Loucy (cell line): ENCODE data around the gene CXXC1.

Experiments used
- H2AFZ ChIP-seq: fragments of 200-600 bp; sonication (generic); 2 replicates; pipeline ENCODE4 v1.6.0; 2016; ENCODE audit warnings: antibody characterized with exemption, mild to moderate bottlenecking, low read length, moderate library complexity
- H3F3A ChIP-seq: fragments of 200-600 bp; 2 replicates; pipeline ENCODE4 v1.6.0; 2016; ENCODE audit warnings: antibody characterized with exemption, low read depth, mild to moderate bottlenecking
- H3K27me3 ChIP-seq: fragments of 200-600 bp; sonication (generic); 2 replicates; pipeline ENCODE4 v1.6.1; 2014; ENCODE audit warnings: low read length, mild to moderate bottlenecking; ENCODE audit not compliant: insufficient read depth, poor library complexity, severe bottlenecking
- H3K36me3 ChIP-seq: fragments of 200-600 bp; sonication (generic); 2 replicates; pipeline ENCODE4 v1.6.1; 2016; ENCODE audit warnings: low read length; ENCODE audit not compliant: insufficient read depth
- H3K4me1 ChIP-seq: fragments of 200-600 bp; sonication (generic); 2 replicates; pipeline ENCODE4 v1.5.1; 2014; ENCODE audit warnings: low read length, mild to moderate bottlenecking; ENCODE audit not compliant: insufficient read depth, poor library complexity, severe bottlenecking
- H3K4me2 ChIP-seq: fragments of 200-600 bp; sonication (generic); 2 replicates; pipeline ENCODE4 v1.6.0; 2014; ENCODE audit warnings: antibody characterized with exemption, low read length, low read depth, mild to moderate bottlenecking; ENCODE audit not compliant: poor library complexity, severe bottlenecking
- H3K4me3 ChIP-seq: fragments of 200-600 bp; sonication (generic); 2 replicates; pipeline ENCODE4 v1.5.1; 2014; ENCODE audit warnings: low read length, mild to moderate bottlenecking, mixed read lengths; ENCODE audit not compliant: poor library complexity, severe bottlenecking
- H3K79me2 ChIP-seq: fragments of 200-600 bp; sonication (generic); 2 replicates; pipeline ENCODE4 v1.6.1; 2014; ENCODE audit warnings: low read length; ENCODE audit not compliant: insufficient read depth
- H3K9ac ChIP-seq: fragments of 200-600 bp; sonication (generic); 2 replicates; pipeline ENCODE4 v1.6.0; 2014; ENCODE audit warnings: mild to moderate bottlenecking, low read depth, low read length, moderate library complexity; ENCODE audit not compliant: poor library complexity, severe bottlenecking
- H3K9me2 ChIP-seq: fragments of 200-600 bp; sonication (generic); replicated peaks from 2 replicates; pipeline ENCODE4 v1.6.1; 2016; ENCODE audit warnings: low read depth, low read length, mixed read lengths
- H3K9me3 ChIP-seq: fragments of 200-600 bp; sonication (generic); 2 replicates; pipeline ENCODE4 v1.6.1; 2014; ENCODE audit warnings: mild to moderate bottlenecking, antibody characterized with exemption, low read length, low read depth; ENCODE audit not compliant: insufficient read depth
- H4K20me1 ChIP-seq: fragments of 200-600 bp; sonication (generic); 2 replicates; pipeline ENCODE4 v1.6.0; 2014; ENCODE audit warnings: antibody characterized with exemption, low read length, mild to moderate bottlenecking; ENCODE audit not compliant: insufficient read depth, poor library complexity, severe bottlenecking
- EZH2phosphoT487 ChIP-seq: fragments of 200-600 bp; IDR thresholded peaks from 2 replicates; pipeline ENCODE4 v1.6.1; 2018; ENCODE audit warnings: antibody characterized with exemption, mild to moderate bottlenecking, moderate library complexity, borderline replicate concordance
- TF ChIP-seq, protein P1 (sequence below): fragments of 200-600 bp; sonication (generic); conservative IDR thresholded peaks from 2 replicates; pipeline ENCODE4 v1.5.1; 2014; ENCODE audit warnings: mild to moderate bottlenecking, antibody characterized with exemption, low read length

CXXC1 gene

GRCh38 chr18:50280707-50281294, 6.7 kb downstream of the CXXC1 start:
- Histone ChIP-seq H3K4me3 (peak overlapping the region; percentile 90), H3K79me2 (peaks cover 55% of the 10 kb centered on the region), H3F3A (no peaks in the 10 kb centered on the region), H3K9me2 (no peaks in the 10 kb centered on the region), H3K4me2 (peak overlapping the region; percentile 99), H4K20me1 (peaks cover 27% of the 10 kb centered on the region), H3K27me3 (no peaks in the 10 kb centered on the region), H2AFZ (peak overlapping the region; percentile 89), H3K9me3 (no peaks in the 10 kb centered on the region), H3K9ac (peak overlapping the region; percentile 97), H3K4me1 (peaks cover 28% of the 10 kb centered on the region), H3K36me3 (peaks cover 41% of the 10 kb centered on the region; the same call in 1 of the 2 replicates)
- TF ChIP-seq, protein P1, sequence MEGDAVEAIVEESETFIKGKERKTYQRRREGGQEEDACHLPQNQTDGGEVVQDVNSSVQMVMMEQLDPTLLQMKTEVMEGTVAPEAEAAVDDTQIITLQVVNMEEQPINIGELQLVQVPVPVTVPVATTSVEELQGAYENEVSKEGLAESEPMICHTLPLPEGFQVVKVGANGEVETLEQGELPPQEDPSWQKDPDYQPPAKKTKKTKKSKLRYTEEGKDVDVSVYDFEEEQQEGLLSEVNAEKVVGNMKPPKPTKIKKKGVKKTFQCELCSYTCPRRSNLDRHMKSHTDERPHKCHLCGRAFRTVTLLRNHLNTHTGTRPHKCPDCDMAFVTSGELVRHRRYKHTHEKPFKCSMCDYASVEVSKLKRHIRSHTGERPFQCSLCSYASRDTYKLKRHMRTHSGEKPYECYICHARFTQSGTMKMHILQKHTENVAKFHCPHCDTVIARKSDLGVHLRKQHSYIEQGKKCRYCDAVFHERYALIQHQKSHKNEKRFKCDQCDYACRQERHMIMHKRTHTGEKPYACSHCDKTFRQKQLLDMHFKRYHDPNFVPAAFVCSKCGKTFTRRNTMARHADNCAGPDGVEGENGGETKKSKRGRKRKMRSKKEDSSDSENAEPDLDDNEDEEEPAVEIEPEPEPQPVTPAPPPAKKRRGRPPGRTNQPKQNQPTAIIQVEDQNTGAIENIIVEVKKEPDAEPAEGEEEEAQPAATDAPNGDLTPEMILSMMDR, result no peak
- TF ChIP-seq EZH2phosphoT487, result no peak

DNA sequence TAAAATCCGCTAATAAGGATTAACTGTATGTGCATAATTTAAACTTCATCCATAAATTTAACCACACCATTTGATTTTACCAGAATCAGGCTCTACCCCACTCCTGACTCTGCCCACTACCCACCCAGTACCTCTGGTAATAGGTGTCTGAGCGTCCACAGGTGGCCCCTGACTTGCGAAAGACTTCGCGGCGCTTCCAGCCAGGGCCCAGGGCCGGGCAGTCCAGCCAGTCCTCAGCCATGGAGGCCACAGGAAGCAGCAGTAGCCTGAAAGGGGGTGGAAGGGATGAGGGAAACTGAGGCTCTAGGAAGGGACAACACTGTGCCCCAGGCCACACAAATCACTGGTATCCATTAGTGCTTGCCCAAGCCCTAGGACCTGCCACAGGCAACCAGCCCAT, 7.7 kb downstream of the CXXC1 start:
- Histone ChIP-seq H2AFZ (no peak overlapping the region), H3K79me2 (peaks cover 44% of the 10 kb centered on the region), H3K9ac (peak overlapping the region; percentile 97), H4K20me1 (peaks cover 27% of the 10 kb centered on the region), H3K36me3 (peaks cover 48% of the 10 kb centered on the region; the same call in 1 of the 2 replicates), H3F3A (no peaks in the 10 kb centered on the region), H3K9me3 (no peaks in the 10 kb centered on the region), H3K4me2 (peak overlapping the region; percentile 99), H3K9me2 (no peaks in the 10 kb centered on the region), H3K4me3 (peak overlapping the region; percentile 90), H3K4me1 (peaks cover 28% of the 10 kb centered on the region), H3K27me3 (no peaks in the 10 kb centered on the region)
- TF ChIP-seq, protein P1, result no peak
- TF ChIP-seq EZH2phosphoT487, result no peak

DNA sequence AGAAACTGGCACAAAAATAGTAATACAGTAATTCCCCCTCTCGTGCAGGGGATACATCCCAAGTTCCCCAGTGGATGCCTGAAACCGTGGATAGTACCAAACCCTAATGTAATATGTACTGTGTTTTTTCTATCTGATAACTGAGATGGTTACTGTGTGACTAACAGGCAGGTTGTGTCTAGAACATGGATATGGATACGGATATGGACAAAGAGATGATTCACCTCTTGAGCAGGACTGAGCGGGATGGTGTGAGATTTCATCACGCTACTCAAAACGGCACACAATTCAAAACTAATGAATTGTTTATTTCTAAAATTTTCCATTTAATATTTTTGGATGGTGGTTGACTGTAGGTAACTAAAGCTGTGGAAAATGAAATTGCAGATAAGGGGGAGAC, 9.6 kb downstream of the CXXC1 start:
- Histone ChIP-seq H3F3A (no peaks in the 10 kb centered on the region), H2AFZ (no peak overlapping the region), H3K9me2 (no peaks in the 10 kb centered on the region), H3K36me3 (peaks cover 50% of the 10 kb centered on the region; the same call in 1 of the 2 replicates), H4K20me1 (peaks cover 27% of the 10 kb centered on the region), H3K4me3 (no peak overlapping the region), H3K4me2 (peak overlapping the region; percentile 99), H3K9ac (peak overlapping the region; percentile 30), H3K9me3 (no peaks in the 10 kb centered on the region), H3K27me3 (no peaks in the 10 kb centered on the region), H3K79me2 (peaks cover 42% of the 10 kb centered on the region), H3K4me1 (peaks cover 28% of the 10 kb centered on the region)
- TF ChIP-seq EZH2phosphoT487, result no peak
- TF ChIP-seq, protein P1, result no peak
